GM12801 (cell line): ENCODE measurements around the gene KCNJ16.

Source experiments
- TF ChIP-seq, protein P1 (sequence below): IDR thresholded peaks from one replicate; pipeline ENCODE4 v1.5.1; 2011; ENCODE audit warnings: control low read depth; ENCODE audit not compliant: insufficient read length; ENCODE audit errors: extremely low read depth

Gene KCNJ16

DNA sequence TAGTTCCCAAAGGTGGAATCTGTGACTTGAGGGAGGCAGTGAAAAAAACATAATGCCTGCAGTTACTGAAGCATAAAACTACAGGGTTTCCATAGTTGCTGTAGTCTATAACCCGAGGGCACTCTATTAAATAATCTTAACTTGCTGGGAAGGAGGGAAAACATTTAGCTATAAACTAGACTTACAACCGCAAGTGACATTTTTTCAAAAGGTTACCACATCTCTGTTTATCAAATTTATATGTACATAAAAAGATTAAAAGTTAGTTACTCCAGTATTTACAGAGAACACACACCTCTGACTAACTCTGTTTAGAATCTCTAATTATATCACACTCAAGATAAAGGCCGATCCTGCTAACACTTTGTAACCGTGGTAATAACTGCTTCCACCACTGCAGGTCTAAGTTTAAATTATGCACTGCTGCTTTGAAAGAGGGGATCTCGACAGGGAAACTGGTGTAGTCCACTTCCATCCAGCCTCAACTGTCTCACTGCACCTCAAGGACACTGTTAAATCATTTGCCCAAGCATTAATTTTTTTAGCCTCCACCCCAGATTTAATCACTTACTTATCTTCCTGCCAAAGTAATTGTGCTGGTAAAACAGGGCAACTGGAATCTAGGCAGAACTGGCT, 14.6 kb downstream of the KCNJ16 start:
- TF ChIP-seq, protein P1, sequence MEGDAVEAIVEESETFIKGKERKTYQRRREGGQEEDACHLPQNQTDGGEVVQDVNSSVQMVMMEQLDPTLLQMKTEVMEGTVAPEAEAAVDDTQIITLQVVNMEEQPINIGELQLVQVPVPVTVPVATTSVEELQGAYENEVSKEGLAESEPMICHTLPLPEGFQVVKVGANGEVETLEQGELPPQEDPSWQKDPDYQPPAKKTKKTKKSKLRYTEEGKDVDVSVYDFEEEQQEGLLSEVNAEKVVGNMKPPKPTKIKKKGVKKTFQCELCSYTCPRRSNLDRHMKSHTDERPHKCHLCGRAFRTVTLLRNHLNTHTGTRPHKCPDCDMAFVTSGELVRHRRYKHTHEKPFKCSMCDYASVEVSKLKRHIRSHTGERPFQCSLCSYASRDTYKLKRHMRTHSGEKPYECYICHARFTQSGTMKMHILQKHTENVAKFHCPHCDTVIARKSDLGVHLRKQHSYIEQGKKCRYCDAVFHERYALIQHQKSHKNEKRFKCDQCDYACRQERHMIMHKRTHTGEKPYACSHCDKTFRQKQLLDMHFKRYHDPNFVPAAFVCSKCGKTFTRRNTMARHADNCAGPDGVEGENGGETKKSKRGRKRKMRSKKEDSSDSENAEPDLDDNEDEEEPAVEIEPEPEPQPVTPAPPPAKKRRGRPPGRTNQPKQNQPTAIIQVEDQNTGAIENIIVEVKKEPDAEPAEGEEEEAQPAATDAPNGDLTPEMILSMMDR: no peak

DNA sequence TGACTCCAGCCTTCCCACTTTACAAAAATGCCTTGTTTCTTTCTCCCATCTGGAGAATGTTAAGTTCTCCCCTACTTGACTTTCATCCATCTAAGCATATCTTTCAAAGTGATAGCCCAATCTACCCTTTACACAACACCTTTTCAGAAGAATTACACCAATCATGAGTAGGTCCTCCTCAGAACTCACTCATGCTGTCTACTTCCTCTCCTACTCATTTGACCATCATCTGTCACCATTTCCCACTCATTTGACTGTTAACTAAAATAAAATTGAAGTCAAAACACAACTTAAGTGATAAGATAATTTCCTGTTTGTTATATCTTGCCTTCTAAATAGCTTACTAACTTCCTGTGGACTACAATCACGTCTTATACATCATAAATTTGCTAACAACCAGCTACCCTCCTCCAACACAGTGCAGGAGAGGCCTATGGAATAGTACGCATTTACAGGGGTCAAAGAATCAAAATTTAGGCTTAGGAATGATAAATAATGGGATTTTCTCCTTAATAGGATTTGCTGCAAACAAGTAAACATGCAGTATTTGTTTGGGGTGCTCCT, 16.1 kb downstream of the KCNJ16 start:
- TF ChIP-seq, protein P1: no peak

DNA sequence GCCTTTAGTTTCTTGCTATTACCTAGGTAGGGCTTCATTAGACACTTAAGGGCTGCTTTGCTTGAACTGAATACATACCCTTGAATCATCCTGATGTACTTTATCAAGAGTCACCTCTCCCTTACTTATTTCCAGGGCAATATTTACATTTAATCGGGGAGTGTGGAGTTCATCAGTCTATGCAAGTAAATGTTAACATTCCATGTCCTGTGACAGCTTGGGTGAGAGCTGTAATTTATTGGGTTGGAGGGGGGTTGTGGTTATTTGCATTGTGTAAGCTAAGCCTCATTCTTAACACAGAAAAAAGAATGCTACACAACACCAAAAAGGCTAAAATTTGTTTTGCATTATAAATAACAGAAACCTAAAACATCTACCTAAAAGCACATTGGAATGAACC, 16.7 kb downstream of the KCNJ16 start:
- TF ChIP-seq, protein P1: no peak

DNA sequence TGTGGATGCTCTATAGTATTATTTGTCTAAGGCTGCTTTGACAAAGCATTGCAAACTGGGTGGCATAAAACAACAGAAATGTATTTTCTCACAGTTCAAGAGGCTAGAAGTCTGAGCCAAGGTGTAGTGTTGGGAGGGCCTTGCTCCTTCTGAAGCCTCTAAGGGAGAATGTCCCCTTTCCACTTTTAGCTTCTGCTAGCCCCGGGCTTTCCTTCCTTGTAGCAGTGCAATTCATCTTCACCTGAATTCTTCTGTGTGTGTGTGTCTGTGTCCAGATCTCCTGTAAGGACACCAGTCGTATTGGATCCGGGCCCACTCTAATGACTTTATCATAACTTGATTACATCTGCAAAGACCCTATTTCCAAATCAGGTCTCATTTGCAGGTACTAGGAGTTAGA, 18.1 kb downstream of the KCNJ16 start:
- TF ChIP-seq, protein P1: no peak

DNA sequence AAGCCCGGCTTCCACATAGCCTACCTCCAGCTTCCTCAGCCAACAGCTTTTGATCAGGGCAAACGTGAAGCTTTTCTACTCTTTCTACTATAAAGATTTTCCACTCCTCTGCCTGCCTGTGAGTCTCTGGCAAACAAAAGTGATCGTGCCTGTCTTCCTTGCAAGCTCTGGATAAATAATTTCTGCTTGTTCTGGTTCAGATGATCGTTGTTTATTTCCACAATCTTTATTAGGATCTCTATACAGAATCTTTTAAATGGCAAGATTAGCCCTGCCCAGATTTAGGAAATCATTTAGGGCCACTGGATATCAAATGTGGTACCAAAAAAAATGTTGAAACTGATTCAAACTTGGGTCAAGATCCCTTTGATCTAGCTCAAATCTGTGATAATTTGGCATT, 20.4 kb downstream of the KCNJ16 start:
- TF ChIP-seq, protein P1: no peak

DNA sequence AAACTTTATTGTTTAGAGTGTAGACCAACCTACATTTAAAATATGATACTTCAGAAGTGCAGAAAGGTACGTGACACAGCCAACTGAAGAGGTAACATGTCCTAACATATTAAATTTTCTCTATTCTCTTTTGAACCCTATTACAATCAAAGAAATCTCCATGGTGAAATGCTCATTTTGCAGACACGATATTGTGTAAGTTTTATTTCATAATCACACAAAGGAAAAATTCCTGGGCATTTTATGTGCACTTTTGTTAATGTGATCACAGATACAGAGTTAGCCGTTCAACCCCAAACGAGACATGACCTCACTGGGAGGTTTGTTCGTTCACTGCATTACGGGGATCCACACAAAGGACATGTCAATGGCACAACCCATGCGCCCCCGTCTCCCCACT, 21.8 kb downstream of the KCNJ16 start:
- TF ChIP-seq, protein P1: no peak

DNA sequence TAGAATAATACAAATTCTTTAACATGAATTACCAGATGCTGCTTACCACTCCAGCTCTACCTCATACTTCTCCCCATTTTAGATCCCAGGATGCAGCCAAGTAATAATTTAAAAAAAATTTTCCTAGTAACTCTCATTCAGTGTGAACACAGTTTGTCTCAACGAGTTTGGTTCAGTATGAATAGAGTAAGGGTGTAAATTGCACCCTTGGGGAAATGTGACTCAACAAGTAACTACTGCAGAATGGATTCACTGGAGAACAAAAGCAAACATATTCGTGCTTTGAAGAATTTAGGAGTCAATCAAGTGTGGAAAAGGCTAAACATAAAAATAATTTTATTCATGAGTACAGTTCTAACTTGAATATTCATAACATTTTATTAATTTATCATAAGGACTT, 23.0 kb downstream of the KCNJ16 start:
- TF ChIP-seq, protein P1: no peak

DNA sequence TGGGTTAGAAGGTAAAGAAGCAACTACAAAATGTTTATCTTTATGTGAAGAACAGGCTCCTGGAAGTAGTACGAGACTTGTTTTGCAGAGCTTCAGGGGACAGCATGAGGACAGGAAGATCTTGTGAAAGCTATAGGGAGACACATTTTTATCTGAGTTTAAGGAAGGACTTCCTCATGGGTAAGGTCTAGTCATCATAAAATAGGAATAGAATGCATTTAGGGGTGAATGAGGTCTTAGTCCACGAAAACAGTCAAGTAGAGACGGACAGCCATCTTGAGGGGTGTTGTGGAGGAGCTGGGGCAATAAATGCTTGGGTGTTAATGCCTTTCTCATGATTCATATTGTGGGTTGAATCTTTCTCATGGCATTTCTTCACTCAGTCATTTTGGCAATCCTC, 24.3 kb downstream of the KCNJ16 start:
- TF ChIP-seq, protein P1: no peak
